GM15510 (cell line): ENCODE results near the gene HHATL.

Source experiments
- POLR2A ChIP-seq: IDR thresholded peaks from 3 replicates; pipeline ENCODE4 v1.6.1; 2011; ENCODE audit warnings: borderline replicate concordance; ENCODE audit not compliant: insufficient read length; ENCODE audit errors: extremely low read depth

HHATL gene

GRCh38 chr3:42690191-42690590 lies 12.4 kb downstream of the HHATL start:
- no peak for TF ChIP-seq POLR2A

GRCh38 chr3:42689421-42690014 lies 13.1 kb downstream of the HHATL start:
- no peak for TF ChIP-seq POLR2A

GRCh38 chr3:42688487-42689420 lies 13.8 kb downstream of the HHATL start:
- no peak for TF ChIP-seq POLR2A

GRCh38 chr3:42688016-42688415 lies 14.6 kb downstream of the HHATL start:
- TF ChIP-seq POLR2A: no peak

GRCh38 chr3:42686832-42687650 lies 15.6 kb downstream of the HHATL start:
- no peak for TF ChIP-seq POLR2A

- TF ChIP-seq POLR2A: no peak
Measured at GRCh38 chr3:42685891-42686820, 16.4 kb downstream of the HHATL start.

GRCh38 chr3:42685363-42685881 lies 17.2 kb downstream of the HHATL start, which contains the start of gene KLHL40:
Gene KLHL40, plus strand, starts transcription at chr3:42685537. Its CDS starts 82 bp downstream, at chr3:42685619.
- no peak for TF ChIP-seq POLR2A

GRCh38 chr3:42684632-42685362 lies 17.8 kb downstream of the HHATL start:
- no peak for TF ChIP-seq POLR2A

GRCh38 chr3:42683875-42684598 lies 18.6 kb downstream of the HHATL start:
- no peak for TF ChIP-seq POLR2A

- no peak for TF ChIP-seq POLR2A
Measured at GRCh38 chr3:42682301-42683070, 20.1 kb downstream of the HHATL start.

GRCh38 chr3:42681361-42682038 lies 21.1 kb downstream of the HHATL start:
- TF ChIP-seq POLR2A: no peak
